NB4 (cell line): ENCODE data around the gene CIAO1.

Experiments
- DNase-seq: peaks from one replicate; pipeline ENCODE4 v3.0.0; 2010; ENCODE audit warnings: low read depth
- H3K4me3 ChIP-seq: one replicate; pipeline ENCODE4 v1.5.1; 2011; ENCODE audit warnings: mild to moderate bottlenecking, low read depth, low read length, moderate library complexity
- MYC ChIP-seq: IDR thresholded peaks from 2 replicates; pipeline ENCODE4 v1.6.1; 2011; ENCODE audit warnings: low read depth, low read length
- POLR2A ChIP-seq: IDR thresholded peaks from 2 replicates; pipeline ENCODE4 v1.6.1; 2011; ENCODE audit warnings: mild to moderate bottlenecking; ENCODE audit not compliant: insufficient read length; ENCODE audit errors: extremely low read depth
- TF ChIP-seq, protein P1 (sequence below): IDR thresholded peaks from one replicate; pipeline ENCODE4 v1.5.1; 2012; ENCODE audit warnings: low read depth, low read length
- TF ChIP-seq, protein P2 (sequence below): IDR thresholded peaks from 2 replicates; pipeline ENCODE4 v1.6.1; 2011; ENCODE audit warnings: low read depth, low read length

The CIAO1 gene

GRCh38 chr2:96267159-96267971, 1.3 kb downstream of the CIAO1 start:
- TF ChIP-seq MYC, result no peak
- TF ChIP-seq, protein P1, sequence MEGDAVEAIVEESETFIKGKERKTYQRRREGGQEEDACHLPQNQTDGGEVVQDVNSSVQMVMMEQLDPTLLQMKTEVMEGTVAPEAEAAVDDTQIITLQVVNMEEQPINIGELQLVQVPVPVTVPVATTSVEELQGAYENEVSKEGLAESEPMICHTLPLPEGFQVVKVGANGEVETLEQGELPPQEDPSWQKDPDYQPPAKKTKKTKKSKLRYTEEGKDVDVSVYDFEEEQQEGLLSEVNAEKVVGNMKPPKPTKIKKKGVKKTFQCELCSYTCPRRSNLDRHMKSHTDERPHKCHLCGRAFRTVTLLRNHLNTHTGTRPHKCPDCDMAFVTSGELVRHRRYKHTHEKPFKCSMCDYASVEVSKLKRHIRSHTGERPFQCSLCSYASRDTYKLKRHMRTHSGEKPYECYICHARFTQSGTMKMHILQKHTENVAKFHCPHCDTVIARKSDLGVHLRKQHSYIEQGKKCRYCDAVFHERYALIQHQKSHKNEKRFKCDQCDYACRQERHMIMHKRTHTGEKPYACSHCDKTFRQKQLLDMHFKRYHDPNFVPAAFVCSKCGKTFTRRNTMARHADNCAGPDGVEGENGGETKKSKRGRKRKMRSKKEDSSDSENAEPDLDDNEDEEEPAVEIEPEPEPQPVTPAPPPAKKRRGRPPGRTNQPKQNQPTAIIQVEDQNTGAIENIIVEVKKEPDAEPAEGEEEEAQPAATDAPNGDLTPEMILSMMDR, result peak; percentile 61
- peak overlapping the region; percentile 92 for H3K4me3 ChIP-seq
- peak; percentile 83 for DNase-seq

GRCh38 chr2:96271995-96272394, 6.0 kb downstream of the CIAO1 start:
- DNase-seq, result peak; percentile 31
- no peak for TF ChIP-seq MYC
- TF ChIP-seq, protein P1, result no peak
- no peak for TF ChIP-seq POLR2A
- TF ChIP-seq, protein P2, sequence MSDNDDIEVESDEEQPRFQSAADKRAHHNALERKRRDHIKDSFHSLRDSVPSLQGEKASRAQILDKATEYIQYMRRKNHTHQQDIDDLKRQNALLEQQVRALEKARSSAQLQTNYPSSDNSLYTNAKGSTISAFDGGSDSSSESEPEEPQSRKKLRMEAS, result no peak
- no peak overlapping the region for H3K4me3 ChIP-seq

DNA sequence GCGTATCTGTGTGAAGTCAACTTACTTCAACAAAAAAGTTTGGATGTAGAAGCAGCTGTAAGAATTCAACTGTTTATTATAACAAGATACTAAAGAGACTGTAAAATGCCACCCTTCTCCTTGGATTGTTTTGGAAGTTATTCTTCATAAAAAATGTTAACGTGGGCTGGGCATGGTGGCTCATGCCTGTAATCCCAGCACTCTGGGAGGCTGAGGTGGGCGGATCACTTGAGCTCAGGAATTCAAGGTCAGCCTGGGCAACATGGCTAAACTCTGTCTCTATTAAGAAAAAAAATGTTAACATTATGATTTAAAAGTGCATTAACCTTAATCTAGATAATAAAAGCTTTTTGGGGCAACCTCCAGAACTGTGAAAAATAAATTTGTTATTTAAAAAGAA, 7.7 kb downstream of the CIAO1 start:
- DNase-seq, result no peak
- TF ChIP-seq POLR2A, result no peak
- TF ChIP-seq MYC, result no peak
- TF ChIP-seq, protein P1, result no peak
- TF ChIP-seq, protein P2, result no peak
- no peak overlapping the region for H3K4me3 ChIP-seq

GRCh38 chr2:96274355-96275056, 8.5 kb downstream of the CIAO1 start:
- TF ChIP-seq, protein P2, result no peak
- no peak for TF ChIP-seq POLR2A
- TF ChIP-seq, protein P1, result no peak
- TF ChIP-seq MYC, result no peak
- no peak overlapping the region for H3K4me3 ChIP-seq

GRCh38 chr2:96276787-96277499, 10.9 kb downstream of the CIAO1 start:
- H3K4me3 ChIP-seq, result no peak overlapping the region
- TF ChIP-seq, protein P2, result no peak
- TF ChIP-seq, protein P1, result no peak
- TF ChIP-seq MYC, result no peak
- no peak for TF ChIP-seq POLR2A
- no peak for DNase-seq

More at GRCh38 chr2:96274355-96275056, 8.5 kb downstream of the CIAO1 start:
- no peak for DNase-seq
